ENCODE data around the gene ACTRT2. TPM values are rescaled to one million over a fixed set of nuclear protein-coding genes. Genes with fewer than 3 reads are reported as not detected.

Gene ACTRT2
- total RNA-seq, 1 experiment from 2014 or later: not detected

DNA sequence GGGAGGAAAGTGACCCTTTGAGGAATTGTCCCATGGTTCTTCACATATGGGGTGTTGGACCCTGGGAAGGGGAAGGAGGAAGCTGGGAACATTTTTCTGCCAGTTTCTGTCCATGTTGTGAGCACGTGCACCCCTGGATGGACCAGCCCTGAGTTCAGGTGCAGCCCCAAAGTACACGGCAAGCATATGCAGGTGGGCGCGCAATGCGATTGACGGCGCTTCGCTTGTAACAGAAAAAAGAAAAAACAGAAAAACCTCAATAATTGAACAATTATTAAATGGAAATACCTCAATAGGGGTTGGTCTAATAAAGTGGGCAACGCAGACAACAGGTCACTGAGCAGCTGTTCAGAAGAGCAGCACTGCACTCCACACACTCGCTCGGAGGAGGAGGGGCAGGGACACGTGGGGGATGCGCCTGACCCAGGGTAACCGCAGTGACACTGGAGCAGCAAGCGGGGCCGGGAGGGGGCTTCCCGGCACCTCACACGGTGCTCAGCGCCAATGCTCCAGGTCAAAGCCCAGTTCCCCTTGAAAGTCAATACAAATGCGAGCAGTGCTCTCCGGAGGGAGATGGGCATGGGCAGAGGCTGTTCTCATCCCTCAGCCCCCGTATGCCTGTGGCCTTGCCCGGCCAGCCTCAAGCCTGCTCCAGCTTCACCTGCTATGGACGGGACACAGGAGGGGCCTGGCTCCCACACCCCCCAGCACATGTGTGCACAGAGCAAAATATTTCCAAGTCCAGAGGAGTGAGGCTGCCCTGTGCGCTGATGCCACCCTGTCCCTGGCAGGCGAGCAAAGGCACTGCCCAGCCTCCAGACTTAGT lies 6.6 kb upstream of the ACTRT2 start:
- DNase-seq: no peak
- Histone ChIP-seq H3K4me2 (ENCODE audit: insufficient read depth, insufficient read length, low read length) (no peak overlapping the region), H3K18ac (ENCODE audit: insufficient read length, low read depth, low read length) (no peak overlapping the region)

More for the DNA sequence above, 6.6 kb upstream of the ACTRT2 start:
- no peaks in the 10 kb centered on the region for H3K79me2 ChIP-seq (ENCODE audit: insufficient read depth, low read length)
- H3K23ac ChIP-seq (ENCODE audit: insufficient read length, low read depth, low read length): no peak overlapping the region
- H2BK15ac ChIP-seq (ENCODE audit: low read depth, low read length): no peak overlapping the region
- no peak overlapping the region for H4K8ac ChIP-seq (replicated peaks; ENCODE audit: insufficient read length, low read depth, low read length)
- H4K20me1 ChIP-seq (ENCODE audit: control insufficient read depth, insufficient read depth, insufficient read length): no peaks in the 10 kb centered on the region
- H2AFZ ChIP-seq (ENCODE audit: low read length): no peak overlapping the region
- H2BK20ac ChIP-seq (ENCODE audit: low read depth, low read length, poor library complexity, severe bottlenecking): no peak overlapping the region
- no peak overlapping the region for H2AK5ac ChIP-seq (ENCODE audit: insufficient read length, low read length)
- TF ChIP-seq, protein P1, sequence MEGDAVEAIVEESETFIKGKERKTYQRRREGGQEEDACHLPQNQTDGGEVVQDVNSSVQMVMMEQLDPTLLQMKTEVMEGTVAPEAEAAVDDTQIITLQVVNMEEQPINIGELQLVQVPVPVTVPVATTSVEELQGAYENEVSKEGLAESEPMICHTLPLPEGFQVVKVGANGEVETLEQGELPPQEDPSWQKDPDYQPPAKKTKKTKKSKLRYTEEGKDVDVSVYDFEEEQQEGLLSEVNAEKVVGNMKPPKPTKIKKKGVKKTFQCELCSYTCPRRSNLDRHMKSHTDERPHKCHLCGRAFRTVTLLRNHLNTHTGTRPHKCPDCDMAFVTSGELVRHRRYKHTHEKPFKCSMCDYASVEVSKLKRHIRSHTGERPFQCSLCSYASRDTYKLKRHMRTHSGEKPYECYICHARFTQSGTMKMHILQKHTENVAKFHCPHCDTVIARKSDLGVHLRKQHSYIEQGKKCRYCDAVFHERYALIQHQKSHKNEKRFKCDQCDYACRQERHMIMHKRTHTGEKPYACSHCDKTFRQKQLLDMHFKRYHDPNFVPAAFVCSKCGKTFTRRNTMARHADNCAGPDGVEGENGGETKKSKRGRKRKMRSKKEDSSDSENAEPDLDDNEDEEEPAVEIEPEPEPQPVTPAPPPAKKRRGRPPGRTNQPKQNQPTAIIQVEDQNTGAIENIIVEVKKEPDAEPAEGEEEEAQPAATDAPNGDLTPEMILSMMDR (conservative IDR thresholded peaks at IDR 0.05): no peak
- H3K27ac ChIP-seq (ENCODE audit: insufficient read length, low read depth, low read length): no peak overlapping the region
- H4K5ac ChIP-seq (ENCODE audit: insufficient read length, low read depth, low read length): no peak overlapping the region
- no peaks in the 10 kb centered on the region for H3K79me1 ChIP-seq (ENCODE audit: insufficient read depth, low read depth, low read length, poor library complexity, severe bottlenecking)
- Mint-ChIP-seq H3K27me3 (ENCODE audit: low read depth) (peaks cover 6% of the 10 kb centered on the region), H3K9me3 (peaks cover 10 to 59% of the 10 kb centered on the region in 2 experiments; a peak in 4 of 5 replicates), H3K27ac (peak overlapping the region in 1 of 3 experiments; percentile 31; a peak in 1 of 7 replicates), H3K4me3 (no peak overlapping the region), H3K4me1 (peaks cover 0 to 19% of the 10 kb centered on the region in 2 experiments; a peak in 2 of 4 replicates), H3K36me3 (ENCODE audit: insufficient read depth in 1 of 3, low read depth in 3 of 3) (peaks cover 0 to 24% (median 2%) of the 10 kb centered on the region in 3 experiments; a peak in 4 of 7 replicates)
- no peak overlapping the region for H3K56ac ChIP-seq (ENCODE audit: insufficient read length, low read depth, low read length)
- no peaks in the 10 kb centered on the region; the same call in 1 of the 2 replicates for H3K27me3 ChIP-seq (ENCODE audit: insufficient read depth, low read length)
- H4K91ac ChIP-seq (ENCODE audit: insufficient read length, low read depth, low read length): no peak overlapping the region
- no peak overlapping the region for H3T11ph ChIP-seq (ENCODE audit: low read length)
- H3K4me1 ChIP-seq (ENCODE audit: insufficient read depth, low read length): no peaks in the 10 kb centered on the region
- H2BK5ac ChIP-seq (ENCODE audit: insufficient read length, low read length): no peak overlapping the region
- no peaks in the 10 kb centered on the region for H3K23me2 ChIP-seq (ENCODE audit: insufficient read length, low read depth, low read length, poor library complexity, severe bottlenecking)
- H3K9me3 ChIP-seq (ENCODE audit: control insufficient read depth, low read depth, low read length): peaks cover 10% of the 10 kb centered on the region
- H2BK12ac ChIP-seq (ENCODE audit: insufficient read length, low read depth, low read length): no peak overlapping the region
- no peak overlapping the region for H2BK120ac ChIP-seq (ENCODE audit: low read depth, low read length, poor library complexity, severe bottlenecking)
- H3K14ac ChIP-seq (ENCODE audit: insufficient read depth, low read length): no peak overlapping the region; the same call in 1 of the 2 replicates
- no CpG with 5 or more reads among the region's 26 CpGs for WGBS (ENCODE audit: extremely low coverage, insufficient read length, low lambda C conversion rate)
- no peak overlapping the region for H3K9ac ChIP-seq (ENCODE audit: extremely low read depth, insufficient read length, low read length)
- no peak overlapping the region for H3K4ac ChIP-seq (ENCODE audit: low read depth, low read length)
